ENCODE measurements around the gene CXCL14. TPM values are rescaled to one million over a fixed set of nuclear protein-coding genes. Genes with fewer than 3 reads are reported as not detected.

Gene CXCL14
- total RNA-seq, 1 experiment from 2014 or later, result not detected

GRCh38 chr5:135600971-135601381 lies 22.2 kb upstream of the CXCL14 start:
- no peak overlapping the region for H3K4me3 Mint-ChIP-seq (ENCODE audit: low read depth, unreplicated experiment)
- TF ChIP-seq CTCF (IDR thresholded peaks at IDR 0.05; ENCODE audit: unreplicated experiment), result no peak
- BruUV-seq (replicated peaks), result no TSS peak
- H3K27me3 Mint-ChIP-seq (ENCODE audit: unreplicated experiment), result peaks cover 74% of the 10 kb centered on the region
- CTCF ChIA-PET, result interaction anchor here (0.9 kb wide), 1 partner anchor 9 kb away, joined by 3 read pairs; no protein-coding TSS in a partner anchor
- no peak overlapping the region for H3K27ac Mint-ChIP-seq (ENCODE audit: unreplicated experiment)
- no peaks in the 10 kb centered on the region for H3K9me3 Mint-ChIP-seq (ENCODE audit: low read depth, unreplicated experiment)
- no peaks in the 10 kb centered on the region for H3K36me3 Mint-ChIP-seq (ENCODE audit: insufficient read depth, unreplicated experiment)
- intact Hi-C loops (cut with micrococcal nuclease; ENCODE audit: unreplicated experiment), result no loop called here
- DNase-seq, result no peak
- H3K4me1 Mint-ChIP-seq (ENCODE audit: low read depth, unreplicated experiment), result peaks cover 9% of the 10 kb centered on the region

- BruUV-seq (replicated peaks), result no TSS peak
- TF ChIP-seq CTCF (IDR thresholded peaks at IDR 0.05; ENCODE audit: unreplicated experiment), result no peak
- H3K27me3 Mint-ChIP-seq (ENCODE audit: unreplicated experiment), result peaks cover 74% of the 10 kb centered on the region
- intact Hi-C loops (cut with micrococcal nuclease; ENCODE audit: unreplicated experiment), result no loop called here
- CTCF ChIA-PET, result interaction anchor here (0.7 kb wide), 1 partner anchor 32 kb away, joined by 7 read pairs; no protein-coding TSS in a partner anchor
- H3K36me3 Mint-ChIP-seq (ENCODE audit: insufficient read depth, unreplicated experiment), result no peaks in the 10 kb centered on the region
- no peak overlapping the region for H3K4me3 Mint-ChIP-seq (ENCODE audit: low read depth, unreplicated experiment)
- no peak overlapping the region for H3K27ac Mint-ChIP-seq (ENCODE audit: unreplicated experiment)
- no peaks in the 10 kb centered on the region for H3K9me3 Mint-ChIP-seq (ENCODE audit: low read depth, unreplicated experiment)
- peaks cover 9% of the 10 kb centered on the region for H3K4me1 Mint-ChIP-seq (ENCODE audit: low read depth, unreplicated experiment)
- DNase-seq, result no peak
Observed at GRCh38 chr5:135600152-135600570, 21.4 kb upstream of the CXCL14 start.

GRCh38 chr5:135599421-135600151 lies 20.8 kb upstream of the CXCL14 start:
- no peaks in the 10 kb centered on the region for H3K9me3 Mint-ChIP-seq (ENCODE audit: low read depth, unreplicated experiment)
- no peak overlapping the region for H3K27ac Mint-ChIP-seq (ENCODE audit: unreplicated experiment)
- peaks cover 69% of the 10 kb centered on the region for H3K27me3 Mint-ChIP-seq (ENCODE audit: unreplicated experiment)
- no peak for TF ChIP-seq CTCF (IDR thresholded peaks at IDR 0.05; ENCODE audit: unreplicated experiment)
- no peak overlapping the region for H3K4me3 Mint-ChIP-seq (ENCODE audit: low read depth, unreplicated experiment)
- H3K36me3 Mint-ChIP-seq (ENCODE audit: insufficient read depth, unreplicated experiment), result no peaks in the 10 kb centered on the region
- CTCF ChIA-PET, result interaction anchor here (0.7 to 0.9 kb wide), 2 partner anchors 31 to 133 kb away, joined by 3 to 7 read pairs; no protein-coding TSS in a partner anchor
- intact Hi-C loops (cut with micrococcal nuclease; ENCODE audit: unreplicated experiment), result no loop called here
- no TSS peak for BruUV-seq (replicated peaks)
- DNase-seq, result no peak
- H3K4me1 Mint-ChIP-seq (ENCODE audit: low read depth, unreplicated experiment), result peaks cover 9% of the 10 kb centered on the region

- peaks cover 66% of the 10 kb centered on the region for H3K27me3 Mint-ChIP-seq (ENCODE audit: unreplicated experiment)
- intact Hi-C loops (cut with micrococcal nuclease; ENCODE audit: unreplicated experiment), result no loop called here
Observed at GRCh38 chr5:135598691-135599395, 20.1 kb upstream of the CXCL14 start.

More at GRCh38 chr5:135598691-135599395, 20.1 kb upstream of the CXCL14 start:
- H3K36me3 Mint-ChIP-seq (ENCODE audit: insufficient read depth, unreplicated experiment), result no peaks in the 10 kb centered on the region
- CTCF ChIA-PET, result interaction anchor here (0.9 kb wide), 1 partner anchor 133 kb away, joined by 3 read pairs; no protein-coding TSS in a partner anchor
- BruUV-seq (replicated peaks), result no TSS peak
- H3K4me3 Mint-ChIP-seq (ENCODE audit: low read depth, unreplicated experiment), result no peak overlapping the region
- DNase-seq, result no peak
- peaks cover 2% of the 10 kb centered on the region for H3K4me1 Mint-ChIP-seq (ENCODE audit: low read depth, unreplicated experiment)
- H3K27ac Mint-ChIP-seq (ENCODE audit: unreplicated experiment), result no peak overlapping the region
- no peaks in the 10 kb centered on the region for H3K9me3 Mint-ChIP-seq (ENCODE audit: low read depth, unreplicated experiment)
- no peak for TF ChIP-seq CTCF (IDR thresholded peaks at IDR 0.05; ENCODE audit: unreplicated experiment)
